ENCODE measurements around the gene AGL.

DNA sequence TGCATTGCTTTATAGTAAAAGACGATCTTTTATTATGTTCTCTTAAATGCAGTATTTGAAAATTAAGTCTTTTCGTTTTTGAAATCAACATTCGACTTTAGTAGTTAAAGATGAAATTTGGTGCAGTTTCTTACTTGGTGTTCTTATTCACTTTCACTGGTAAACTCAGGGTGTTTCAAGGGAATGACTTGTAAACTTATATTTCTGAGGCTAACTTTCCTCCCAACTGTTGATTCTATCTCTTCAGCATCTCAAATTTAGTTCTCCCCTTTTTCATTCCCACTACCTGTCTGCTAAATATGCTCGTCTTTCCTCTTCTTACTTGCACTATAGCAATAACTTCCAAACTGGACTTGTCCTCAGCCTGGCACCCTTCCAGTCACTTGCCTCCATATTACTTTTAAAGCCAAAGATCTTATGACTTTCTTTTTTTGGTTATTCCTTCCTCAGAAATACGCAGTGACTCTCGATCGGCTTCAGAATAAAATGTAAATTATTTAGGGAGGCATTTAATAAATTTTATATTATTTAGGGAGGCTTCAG is 120.6 kb downstream of the AGL start:
- TF ChIP-seq, protein P1, sequence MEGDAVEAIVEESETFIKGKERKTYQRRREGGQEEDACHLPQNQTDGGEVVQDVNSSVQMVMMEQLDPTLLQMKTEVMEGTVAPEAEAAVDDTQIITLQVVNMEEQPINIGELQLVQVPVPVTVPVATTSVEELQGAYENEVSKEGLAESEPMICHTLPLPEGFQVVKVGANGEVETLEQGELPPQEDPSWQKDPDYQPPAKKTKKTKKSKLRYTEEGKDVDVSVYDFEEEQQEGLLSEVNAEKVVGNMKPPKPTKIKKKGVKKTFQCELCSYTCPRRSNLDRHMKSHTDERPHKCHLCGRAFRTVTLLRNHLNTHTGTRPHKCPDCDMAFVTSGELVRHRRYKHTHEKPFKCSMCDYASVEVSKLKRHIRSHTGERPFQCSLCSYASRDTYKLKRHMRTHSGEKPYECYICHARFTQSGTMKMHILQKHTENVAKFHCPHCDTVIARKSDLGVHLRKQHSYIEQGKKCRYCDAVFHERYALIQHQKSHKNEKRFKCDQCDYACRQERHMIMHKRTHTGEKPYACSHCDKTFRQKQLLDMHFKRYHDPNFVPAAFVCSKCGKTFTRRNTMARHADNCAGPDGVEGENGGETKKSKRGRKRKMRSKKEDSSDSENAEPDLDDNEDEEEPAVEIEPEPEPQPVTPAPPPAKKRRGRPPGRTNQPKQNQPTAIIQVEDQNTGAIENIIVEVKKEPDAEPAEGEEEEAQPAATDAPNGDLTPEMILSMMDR (IDR thresholded peaks at IDR 0.05; ENCODE audit: low read depth, low read length, poor library complexity, severe bottlenecking), result no peak
- TF ChIP-seq EZH2phosphoT487 (IDR thresholded peaks at IDR 0.05; ENCODE audit: borderline replicate concordance, low read length), result no peak
